Coronary artery (tissue), 2 donors: ENCODE data around the gene GBX1.

Experiments used
- DNase-seq: peaks from one replicate; pipeline ENCODE4 v3.0.0-alpha.2; 2017; ENCODE audit warnings: low spot score
- H3K27ac ChIP-seq, 2 donors: fragments of 200-600 bp; sonication (generic); one replicate each; pipeline ENCODE4 v1.5.1; 2016 to 2019
- H3K4me3 ChIP-seq: fragments of 200-600 bp; sonication (generic); 2 replicates; pipeline ENCODE4 v1.5.1; 2016; ENCODE audit warnings: mild to moderate bottlenecking, moderate library complexity
- CTCF ChIP-seq: fragments of 200-600 bp; sonication (generic); IDR thresholded peaks from one replicate; pipeline ENCODE4 v1.5.1; 2019; ENCODE audit warnings: antibody characterized with exemption

GBX1 gene

GRCh38 chr7:151174246-151175046 is 7.0 kb upstream of the GBX1 start:
- TF ChIP-seq CTCF = no peak
- Histone ChIP-seq H3K4me3 (no peak overlapping the region), H3K27ac (no peak overlapping the region)
- DNase-seq = peak; percentile 69

- no peak overlapping the region for H3K27ac ChIP-seq
- TF ChIP-seq CTCF = no peak
- H3K4me3 ChIP-seq = no peak overlapping the region
- DNase-seq = peak; percentile 67
Observed at GRCh38 chr7:151173386-151174245, 6.1 kb upstream of the GBX1 start.

GRCh38 chr7:151172273-151173141 is 5.0 kb upstream of the GBX1 start:
- no peak overlapping the region for H3K4me3 ChIP-seq
- TF ChIP-seq CTCF = peak; percentile 100
- DNase-seq = peak; percentile 84

GRCh38 chr7:151168787-151169162 is 1.3 kb upstream of the GBX1 start:
- DNase-seq = no peak

More at GRCh38 chr7:151172273-151173141, 5.0 kb upstream of the GBX1 start:
- H3K27ac ChIP-seq = no peak overlapping the region

GRCh38 chr7:151168003-151168786 is 701 bp upstream of the GBX1 start:
- TF ChIP-seq CTCF = peak; percentile 41
- H3K4me3 ChIP-seq = peak overlapping the region; percentile 73
- DNase-seq = no peak
- no peak overlapping the region for H3K27ac ChIP-seq

More at GRCh38 chr7:151168787-151169162, 1.3 kb upstream of the GBX1 start:
- no peak overlapping the region for H3K4me3 ChIP-seq
- no peak overlapping the region for H3K27ac ChIP-seq
- no peak for TF ChIP-seq CTCF

- no peak for DNase-seq
- Histone ChIP-seq H3K27ac (no peak overlapping the region), H3K4me3 (peak overlapping the region; percentile 73)
- TF ChIP-seq CTCF = no peak
Observed at GRCh38 chr7:151166629-151167196, 781 bp downstream of the GBX1 start.
